ENCODE measurements around the gene TNFRSF4.

The TNFRSF4 gene

GRCh38 chr1:1169429-1170214, 44.3 kb downstream of the TNFRSF4 start:
- DNase-seq (ENCODE audit: low spot score), result no peak

DNA sequence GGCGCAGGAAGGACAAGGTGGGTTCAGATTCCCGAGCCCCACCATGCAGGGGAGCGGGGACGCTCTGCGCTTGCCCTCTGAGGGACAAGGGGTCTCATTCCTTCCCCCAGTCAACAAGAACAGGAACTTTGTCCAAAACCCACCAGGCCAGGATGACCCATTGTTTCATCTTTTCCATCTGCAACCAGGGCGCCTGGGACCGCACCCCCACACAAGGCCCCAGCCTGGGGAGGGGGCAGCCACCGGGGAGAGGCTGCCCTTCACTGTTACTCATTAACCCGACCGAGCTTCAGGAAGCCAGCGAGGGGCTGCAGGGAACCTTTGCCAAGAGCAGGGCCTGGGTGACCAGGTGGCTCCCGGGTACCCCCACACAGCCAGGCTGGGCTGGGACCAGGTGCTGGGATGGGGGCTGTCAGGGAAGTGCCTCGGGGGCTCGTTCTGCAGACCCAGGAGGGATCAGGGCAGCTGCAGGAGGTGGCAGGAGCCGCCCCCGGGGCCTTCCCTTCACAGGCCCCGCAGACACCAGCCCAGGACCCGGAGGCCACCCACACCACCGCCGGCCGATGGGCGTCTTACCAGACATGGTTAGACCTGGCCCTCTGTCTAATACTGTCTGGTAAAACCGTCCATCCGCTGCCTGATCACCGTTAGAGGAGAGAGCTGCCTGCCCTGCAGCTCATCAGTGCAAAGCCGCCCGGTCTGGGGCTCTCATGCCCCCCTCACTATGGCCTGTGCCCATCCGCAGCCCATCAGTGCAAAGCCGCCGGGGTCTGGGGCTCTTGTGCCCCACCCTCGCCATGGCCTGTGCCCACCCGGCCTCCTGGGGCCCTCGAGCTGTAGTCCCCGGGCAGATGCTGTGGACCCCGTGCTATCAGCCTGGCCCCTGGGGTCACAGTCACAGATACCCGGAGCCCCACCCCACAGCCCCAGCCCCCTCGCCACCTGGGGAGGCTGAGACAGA, 45.2 kb downstream of the TNFRSF4 start:
- DNase-seq (ENCODE audit: low spot score), result no peak

DNA sequence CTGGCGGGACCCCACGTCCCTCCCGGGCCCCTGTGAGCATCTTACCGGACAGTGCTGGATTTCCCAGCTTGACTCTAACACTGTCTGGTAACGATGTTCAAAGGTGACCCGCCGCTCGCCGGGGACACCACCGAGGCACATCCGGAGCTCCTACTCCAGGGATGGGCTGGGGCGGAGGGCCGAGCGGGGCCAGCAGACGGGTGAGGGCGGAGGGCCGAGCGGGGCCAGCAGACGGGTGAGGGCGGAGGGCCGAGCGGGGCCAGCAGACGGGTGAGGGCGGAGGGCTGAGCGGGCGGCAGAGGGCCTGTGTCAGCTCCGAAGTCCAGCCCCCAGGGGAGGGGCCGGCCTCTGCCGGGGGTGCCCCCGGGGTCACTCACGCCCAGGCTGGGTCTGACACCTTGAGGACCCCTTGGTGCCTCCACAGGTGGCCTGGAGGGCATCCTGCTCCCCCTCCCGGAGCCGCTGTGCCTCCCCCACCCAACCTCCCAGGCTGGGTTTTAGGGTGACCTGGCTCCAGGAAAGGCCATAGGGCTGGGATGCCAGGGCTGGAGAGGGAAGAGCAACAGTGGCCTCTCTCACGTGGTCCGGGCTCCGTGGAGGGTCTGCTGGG, 46.0 kb downstream of the TNFRSF4 start:
- no peak for DNase-seq (ENCODE audit: low spot score)

DNA sequence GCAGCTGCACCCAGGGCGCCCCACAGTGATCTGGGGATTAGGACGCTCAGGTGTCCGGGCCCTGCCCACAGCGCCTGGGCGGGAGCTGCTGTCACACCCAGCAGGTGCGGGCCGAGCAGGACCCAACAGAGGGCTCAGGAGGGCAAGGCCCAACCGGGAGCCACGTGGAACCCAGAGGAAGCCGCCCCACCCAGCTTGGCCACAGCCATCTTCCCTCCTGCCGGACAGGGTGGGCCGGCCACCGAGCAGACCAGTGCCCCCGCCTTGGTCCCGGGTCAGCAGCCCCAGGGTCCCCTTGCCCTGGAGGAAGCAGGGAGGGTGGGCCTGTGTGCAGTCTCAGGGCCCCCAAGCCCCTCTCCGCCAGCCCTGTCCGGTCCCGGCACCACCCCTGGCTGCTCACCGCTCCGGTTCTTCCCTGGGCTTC, 46.5 kb downstream of the TNFRSF4 start:
- no peak for DNase-seq (ENCODE audit: low spot score)

GRCh38 chr1:1166642-1167397, 47.1 kb downstream of the TNFRSF4 start:
- DNase-seq (ENCODE audit: low spot score), result no peak

GRCh38 chr1:1165900-1166421, 48.0 kb downstream of the TNFRSF4 start:
- no peak for DNase-seq (ENCODE audit: low spot score)

GRCh38 chr1:1165485-1165884, 48.5 kb downstream of the TNFRSF4 start:
- no peak for DNase-seq (ENCODE audit: low spot score)

- no peak for DNase-seq (ENCODE audit: low spot score)
Measured at GRCh38 chr1:1164701-1165451, 49.1 kb downstream of the TNFRSF4 start.

GRCh38 chr1:1164361-1164700, 49.6 kb downstream of the TNFRSF4 start:
- no peak for DNase-seq (ENCODE audit: low spot score)

- DNase-seq (ENCODE audit: low spot score), result no peak
Measured at GRCh38 chr1:1163538-1164070, 50.3 kb downstream of the TNFRSF4 start.

- no peak for DNase-seq (ENCODE audit: low spot score)
Measured at GRCh38 chr1:1162597-1163537, 51.1 kb downstream of the TNFRSF4 start.

DNA sequence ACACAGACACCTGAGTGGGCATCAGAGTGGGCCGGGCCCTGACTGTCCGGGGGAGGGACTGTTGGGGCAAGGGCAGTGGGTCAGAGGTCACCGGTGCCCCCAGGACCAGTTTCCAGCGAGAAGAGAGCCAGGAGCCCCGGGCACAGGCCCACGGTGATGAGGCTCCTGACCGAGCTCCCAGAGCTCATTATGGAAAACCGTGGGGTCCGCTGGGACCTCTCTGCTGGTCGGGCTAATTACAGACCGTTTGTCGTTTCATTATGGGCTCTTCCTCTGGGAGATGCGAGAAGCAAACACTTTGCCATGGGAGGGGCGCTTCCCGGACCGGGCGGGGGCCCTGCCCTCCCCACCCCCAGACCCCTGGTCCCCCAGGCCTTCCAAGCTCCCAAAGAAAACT, 52.3 kb downstream of the TNFRSF4 start:
- no peak for DNase-seq (ENCODE audit: low spot score)
